GM21825 (cell line): Measurements from ENCODE around the gene NACA2.
"Not testable (repeated sequence)": the region's sequence is repeated elsewhere in the genome, so short reads cannot be mapped to it uniquely, and the experiment has no call there.

Source experiments
- ATAC-seq: cut with Tn5 transposase; IDR thresholded peaks from one replicate; pipeline ENCODE4 v1.9.1; 2021; ENCODE audit warnings: mild to moderate bottlenecking, moderate library complexity; ENCODE audit not compliant: unreplicated experiment

NACA2 gene

GRCh38 chr17:61579347-61579746 lies 11.7 kb downstream of the NACA2 start:
- ATAC-seq, result no peak

GRCh38 chr17:61578645-61579044 lies 12.4 kb downstream of the NACA2 start:
- no peak for ATAC-seq

GRCh38 chr17:61575983-61576382 lies 15.0 kb downstream of the NACA2 start:
- no peak for ATAC-seq

GRCh38 chr17:61575352-61575975 lies 15.6 kb downstream of the NACA2 start:
- ATAC-seq, result no peak

- ATAC-seq, result no peak
Measured at GRCh38 chr17:61574542-61575351, 16.3 kb downstream of the NACA2 start.

GRCh38 chr17:61572547-61572946 lies 18.5 kb downstream of the NACA2 start:
- ATAC-seq, result not testable (repeated sequence)

- ATAC-seq, result no peak
Measured at GRCh38 chr17:61571624-61572023, 19.4 kb downstream of the NACA2 start.

- no peak for ATAC-seq
Measured at GRCh38 chr17:61570118-61570517, 20.9 kb downstream of the NACA2 start.

- not testable (repeated sequence) for ATAC-seq
Measured at GRCh38 chr17:61569525-61569924, 21.5 kb downstream of the NACA2 start.

GRCh38 chr17:61568219-61569072 lies 22.6 kb downstream of the NACA2 start:
- no peak for ATAC-seq

- ATAC-seq, result no peak
Measured at GRCh38 chr17:61567045-61567802, 23.8 kb downstream of the NACA2 start.

- ATAC-seq, result not testable (repeated sequence)
Measured at GRCh38 chr17:61566448-61566847, 24.6 kb downstream of the NACA2 start.

GRCh38 chr17:61565850-61566249 lies 25.2 kb downstream of the NACA2 start:
- ATAC-seq, result not testable (repeated sequence)

- ATAC-seq, result no peak
Measured at GRCh38 chr17:61565213-61565612, 25.8 kb downstream of the NACA2 start.

- ATAC-seq, result no peak
Measured at GRCh38 chr17:61562287-61562686, 28.7 kb downstream of the NACA2 start.

GRCh38 chr17:61561354-61561753 lies 29.7 kb downstream of the NACA2 start:
- ATAC-seq, result no peak

GRCh38 chr17:61560071-61560470 lies 30.9 kb downstream of the NACA2 start:
- no peak for ATAC-seq

GRCh38 chr17:61556224-61557188 lies 34.5 kb downstream of the NACA2 start:
- no peak for ATAC-seq

GRCh38 chr17:61555127-61555566 lies 35.9 kb downstream of the NACA2 start:
- no peak for ATAC-seq
